NCI-H774 (cell line): ENCODE data around the gene ABCA13.
"Not testable (repeated sequence)": the region's sequence is repeated elsewhere in the genome, so short reads cannot be mapped to it uniquely, and the experiment has no call there.

ENCODE experiments used
- DNase-seq: peaks from one replicate; lab custom pipeline; 2025; lab: John Stamatoyannopoulos, UW

ABCA13 gene

DNA sequence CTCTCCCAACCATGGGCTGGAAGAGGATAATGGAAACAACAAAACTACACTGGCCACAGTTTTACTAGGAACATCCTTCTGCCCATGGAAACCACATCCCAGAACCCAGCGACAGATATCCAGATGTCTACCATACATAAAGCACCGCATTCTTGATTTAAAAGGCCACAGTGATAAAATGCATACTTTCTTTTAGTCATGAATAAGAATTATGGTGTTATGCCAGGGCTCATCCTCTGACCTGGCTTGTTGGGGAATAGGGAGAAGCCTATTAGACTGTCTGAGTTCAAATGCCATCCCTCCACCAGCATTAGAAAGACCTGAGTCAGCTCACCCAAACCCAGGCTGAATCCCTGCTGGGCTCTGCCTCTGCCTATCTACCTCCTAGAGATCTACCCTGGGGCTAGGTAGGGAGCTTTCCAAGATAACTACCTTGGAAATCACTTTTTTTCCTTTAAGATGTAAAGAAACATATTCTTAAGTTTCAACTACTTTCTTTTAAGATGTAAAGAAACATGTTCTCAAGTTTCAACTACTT, 5.2 kb downstream of the ABCA13 start:
- no peak for DNase-seq

DNA sequence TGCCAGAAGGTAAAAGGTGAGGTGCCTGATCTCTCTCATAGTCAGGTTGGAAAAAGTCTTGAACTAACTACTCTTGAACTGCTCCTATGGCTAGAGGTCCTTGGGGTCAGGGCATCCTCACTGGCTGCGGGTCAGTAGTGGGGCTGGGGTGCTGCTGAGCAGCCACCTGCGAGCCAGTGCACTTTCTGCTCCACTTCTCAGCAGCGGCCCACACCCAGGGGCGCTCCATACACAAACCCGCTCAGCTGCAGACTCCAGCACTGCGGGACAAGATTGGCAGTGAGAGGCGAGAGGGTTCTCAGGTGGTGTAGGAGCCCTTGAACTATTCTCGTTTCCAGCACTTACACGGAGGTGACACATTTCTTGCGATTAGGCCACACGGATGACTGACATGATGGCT, 6.0 kb downstream of the ABCA13 start:
- DNase-seq: no peak

DNA sequence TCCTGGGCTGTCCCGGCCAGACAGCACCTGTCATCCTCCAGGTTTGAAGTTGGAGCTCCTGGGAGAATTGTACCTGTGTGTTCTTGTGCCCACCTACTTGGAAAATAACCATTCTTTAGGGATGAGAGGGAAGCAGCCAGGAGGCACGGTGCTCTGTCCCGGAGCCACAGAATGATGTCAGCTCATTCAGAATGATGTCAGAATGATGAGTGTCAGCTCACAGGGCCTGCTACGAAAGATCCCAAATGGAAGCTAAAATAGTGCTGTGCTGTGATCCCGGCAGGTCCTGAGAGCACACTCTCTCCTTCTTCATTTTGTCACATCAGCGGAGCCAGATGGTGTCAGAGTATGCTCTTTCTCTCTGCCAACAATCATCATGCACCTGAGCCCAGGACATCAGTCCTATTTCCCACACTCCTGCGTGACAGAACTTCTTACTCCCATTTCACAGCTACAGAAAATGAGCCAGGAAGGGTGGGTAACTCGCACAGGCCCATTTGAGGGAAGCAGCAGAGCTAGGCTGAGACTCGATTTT, 8.3 kb downstream of the ABCA13 start:
- DNase-seq: no peak

DNA sequence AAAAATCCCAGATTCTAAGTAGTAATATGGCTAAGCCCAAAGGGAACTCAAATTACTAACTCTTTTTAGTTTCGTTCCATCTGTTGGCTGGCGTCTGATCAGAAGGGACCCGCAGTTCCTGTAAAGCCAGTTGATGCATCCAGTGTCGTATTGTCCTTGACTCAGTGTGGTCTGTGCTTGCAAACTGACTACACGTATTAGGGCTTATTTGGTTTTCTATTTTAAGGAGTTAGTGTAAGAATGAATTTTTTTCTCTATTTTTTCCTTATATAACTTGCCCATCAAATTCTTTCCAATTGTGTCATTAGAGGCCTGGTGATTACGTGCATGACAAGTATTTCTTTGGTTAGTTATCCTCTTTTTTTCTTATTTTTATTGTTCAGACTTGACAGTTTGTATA, 9.7 kb downstream of the ABCA13 start:
- no peak for DNase-seq

DNA sequence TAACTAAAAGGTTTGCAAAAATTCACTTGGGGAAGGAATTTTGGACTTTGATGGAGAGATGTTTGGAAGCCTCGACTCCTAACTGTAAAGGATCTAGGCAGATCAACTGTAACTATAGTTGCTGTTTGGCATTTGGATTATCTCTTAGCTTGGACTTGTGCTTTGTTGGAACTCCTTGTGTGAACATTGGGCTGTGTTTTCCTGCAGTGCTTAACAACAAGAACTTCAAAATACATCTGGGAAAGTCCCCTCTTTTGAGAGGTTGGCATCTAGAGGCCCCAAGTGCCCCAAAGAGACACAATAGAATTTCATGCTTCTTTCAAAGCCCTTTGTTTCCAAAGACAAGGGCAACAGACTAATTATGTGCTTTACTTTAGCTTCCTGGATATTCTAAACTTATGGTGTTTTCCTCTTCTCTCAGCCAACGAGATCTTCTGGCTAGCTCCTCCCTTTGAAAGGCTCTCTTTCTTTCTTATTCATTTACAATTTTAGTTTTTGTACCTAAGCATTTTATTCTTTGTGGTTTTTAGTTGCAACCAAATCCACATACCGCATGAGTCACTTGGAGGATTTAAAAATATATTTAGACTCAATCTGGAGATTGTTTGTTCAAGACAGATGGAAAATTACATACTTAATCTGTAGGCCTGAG, 11.6 kb downstream of the ABCA13 start:
- no peak for DNase-seq

DNA sequence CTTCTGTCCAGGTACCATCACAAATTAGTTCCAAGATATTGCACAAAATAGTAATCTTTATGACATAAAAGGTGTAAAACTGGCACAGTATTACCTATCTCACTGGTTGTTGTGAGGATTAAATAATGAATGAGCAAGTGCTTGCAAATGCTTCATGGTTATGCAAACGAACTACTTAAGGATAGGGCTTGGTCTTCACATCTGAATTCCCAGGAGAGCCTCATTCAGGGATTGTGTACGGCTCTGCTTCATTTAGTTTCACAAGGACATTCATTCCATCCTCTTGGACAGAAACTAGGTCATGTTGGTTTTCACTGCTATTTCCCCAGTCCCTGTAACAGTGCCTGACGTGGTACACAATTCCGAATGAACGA, 12.1 kb downstream of the ABCA13 start:
- no peak for DNase-seq

DNA sequence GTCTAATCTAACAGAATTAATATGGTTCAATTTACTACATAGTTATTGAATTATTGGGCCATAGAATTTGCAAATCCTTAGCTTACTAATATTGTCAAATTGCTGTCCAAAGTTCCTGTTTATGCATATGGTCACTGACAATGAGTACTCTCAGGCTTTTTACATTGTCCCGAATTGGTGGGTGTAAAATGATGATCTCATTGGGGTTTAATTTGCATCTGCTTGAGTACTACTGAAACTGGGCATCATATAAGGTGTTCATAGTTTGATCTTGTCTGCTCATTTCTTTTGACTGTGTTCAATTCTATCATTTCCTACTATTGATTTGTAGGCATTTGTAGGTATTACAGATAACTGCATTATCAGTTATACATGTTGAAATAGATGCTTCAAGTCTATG, 12.7 kb downstream of the ABCA13 start:
- no peak for DNase-seq

DNA sequence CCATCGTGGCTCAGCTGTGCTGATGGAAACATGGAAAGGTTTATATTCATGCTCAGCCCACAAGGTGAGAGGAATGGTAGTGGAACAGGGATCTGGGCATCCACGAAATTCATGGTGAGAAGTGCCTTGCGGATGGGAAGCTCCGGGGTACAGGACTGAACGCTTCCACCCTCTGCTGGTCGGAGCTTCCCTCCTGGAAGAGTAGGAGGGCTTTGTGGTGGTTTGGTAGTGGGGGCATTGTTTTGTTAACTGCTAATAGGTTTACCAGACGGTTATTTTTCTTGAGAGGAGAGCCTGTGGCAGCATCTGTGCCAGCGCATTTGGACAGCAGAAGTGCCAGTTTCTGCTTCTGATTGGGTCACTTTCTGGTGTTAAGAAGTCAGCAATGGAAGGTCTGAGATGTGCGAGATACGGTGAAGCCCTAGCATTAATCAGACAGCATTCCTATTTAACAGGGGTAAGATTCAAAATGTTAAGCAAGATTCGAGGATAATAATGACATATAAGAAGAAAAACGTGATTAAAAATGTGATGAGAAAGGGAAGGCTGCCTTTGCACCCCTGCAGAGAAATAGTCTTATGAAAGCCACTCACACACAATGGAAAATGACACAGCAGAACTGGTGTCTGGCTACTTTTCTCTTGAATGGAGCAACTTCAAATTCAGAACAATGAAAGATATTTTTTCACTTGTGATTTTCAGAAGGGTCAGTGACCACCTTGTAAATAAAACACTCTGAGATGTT, 17.7 kb downstream of the ABCA13 start:
- DNase-seq: no peak

DNA sequence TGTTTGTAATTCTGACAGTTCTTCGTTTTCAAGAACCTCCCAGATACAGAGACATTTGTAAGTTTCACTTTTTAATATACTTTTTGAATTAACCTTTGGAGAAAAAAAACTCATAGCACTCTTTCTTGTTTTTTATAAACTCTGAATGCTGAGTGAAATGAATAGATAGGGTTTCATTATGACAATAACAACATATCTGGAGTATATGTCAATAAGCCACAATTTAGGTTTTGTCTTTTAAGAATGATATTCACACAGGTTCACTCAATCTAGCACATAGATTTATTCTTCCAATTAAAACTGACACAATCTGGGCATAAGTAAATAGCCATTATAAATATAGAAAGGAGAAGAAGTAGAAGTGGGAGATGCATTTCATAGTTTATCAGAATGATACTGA, 21.7 kb downstream of the ABCA13 start:
- DNase-seq: no peak

DNA sequence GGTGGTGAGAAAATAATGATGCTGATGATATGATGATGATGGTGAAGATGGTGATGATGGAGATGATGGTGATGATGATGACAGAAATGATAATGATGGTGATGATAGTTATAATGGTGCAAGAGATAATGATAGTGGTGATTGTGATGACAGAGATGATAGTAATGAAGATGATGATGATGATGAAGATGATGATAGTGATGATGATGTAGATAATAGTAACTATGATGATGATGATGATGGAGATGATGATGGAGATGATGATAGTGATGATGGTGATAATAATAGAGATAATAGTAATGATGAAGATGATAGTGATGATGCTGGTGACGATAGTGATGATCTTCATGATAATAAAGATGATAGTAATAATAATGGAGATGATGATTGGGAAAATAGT, 22.2 kb downstream of the ABCA13 start:
- no peak for DNase-seq

DNA sequence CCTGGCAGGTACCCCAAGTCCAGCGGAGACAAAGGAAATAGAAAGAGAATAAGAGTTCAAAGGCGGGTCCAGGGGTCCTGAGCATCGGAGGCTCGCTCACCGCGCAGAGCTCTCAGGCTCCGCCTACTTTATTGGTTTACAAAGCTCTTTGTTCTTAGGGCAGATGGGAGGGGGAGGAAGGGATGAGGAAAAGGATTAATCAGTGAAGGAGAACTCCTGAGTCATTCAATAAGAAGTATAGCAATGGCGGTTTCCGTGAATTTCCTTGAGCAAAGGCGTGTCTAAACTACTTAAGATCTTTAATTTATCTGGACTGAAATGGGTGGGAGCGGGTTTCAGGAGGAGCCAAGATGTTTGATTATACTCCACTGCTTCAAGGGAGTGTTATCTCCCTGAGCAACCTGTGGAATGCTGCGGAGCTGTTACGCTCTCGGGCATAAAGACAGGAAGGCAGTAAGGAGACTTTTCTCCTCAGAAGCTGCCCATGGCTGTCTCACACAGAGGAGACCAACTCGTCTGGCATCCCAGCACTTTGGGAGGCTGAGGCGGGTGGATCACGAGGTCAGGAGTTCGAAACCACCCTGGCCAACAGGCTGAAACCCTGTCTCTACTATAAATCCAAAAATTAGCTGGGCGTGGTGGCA, 29.8 kb downstream of the ABCA13 start:
- DNase-seq: not testable (repeated sequence)

DNA sequence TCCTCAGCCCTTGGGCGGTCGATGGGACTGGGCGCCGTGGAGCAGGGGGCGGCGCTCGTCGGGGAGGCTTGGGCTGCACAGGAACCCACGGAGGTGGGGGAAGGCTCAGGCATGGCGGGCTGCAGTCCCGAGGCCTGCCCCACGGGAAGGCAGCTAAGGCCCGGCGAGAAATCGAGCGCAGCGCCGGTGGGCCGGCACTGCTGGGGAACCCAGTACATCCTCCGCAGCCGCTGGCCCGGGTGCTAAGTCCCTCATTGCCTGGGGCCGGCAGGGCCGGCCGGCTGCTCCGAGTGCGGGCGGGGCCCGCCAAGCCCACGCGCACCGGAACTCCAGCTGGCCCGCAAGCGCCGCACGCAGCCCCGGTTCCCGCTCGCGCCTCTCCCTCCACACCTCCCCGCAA, 31.7 kb downstream of the ABCA13 start:
- not testable (repeated sequence) for DNase-seq

DNA sequence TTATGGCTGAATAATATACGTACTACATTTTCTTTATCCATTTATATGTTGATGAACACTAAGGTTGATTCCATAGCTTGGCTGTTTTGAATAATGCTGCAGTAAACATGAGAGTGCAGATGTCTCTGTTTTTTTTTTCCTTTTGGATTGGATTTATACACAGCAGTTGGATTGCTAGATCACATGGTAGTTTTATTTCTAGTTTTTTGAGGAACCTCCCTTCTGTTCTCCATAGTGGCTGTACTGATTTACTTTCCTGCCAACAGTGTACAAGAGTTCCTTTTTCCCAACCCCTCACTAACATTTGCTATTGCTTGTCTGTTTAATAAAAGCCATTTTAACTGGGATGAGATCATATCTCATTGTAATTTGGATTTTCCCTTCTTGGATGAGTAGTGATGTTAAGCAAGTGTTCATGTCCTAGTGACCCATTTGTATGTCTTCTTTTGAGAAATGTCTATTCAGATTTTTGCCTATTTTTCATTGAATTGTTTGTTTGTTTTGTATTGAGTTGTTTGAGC, 36.0 kb downstream of the ABCA13 start:
- no peak for DNase-seq

DNA sequence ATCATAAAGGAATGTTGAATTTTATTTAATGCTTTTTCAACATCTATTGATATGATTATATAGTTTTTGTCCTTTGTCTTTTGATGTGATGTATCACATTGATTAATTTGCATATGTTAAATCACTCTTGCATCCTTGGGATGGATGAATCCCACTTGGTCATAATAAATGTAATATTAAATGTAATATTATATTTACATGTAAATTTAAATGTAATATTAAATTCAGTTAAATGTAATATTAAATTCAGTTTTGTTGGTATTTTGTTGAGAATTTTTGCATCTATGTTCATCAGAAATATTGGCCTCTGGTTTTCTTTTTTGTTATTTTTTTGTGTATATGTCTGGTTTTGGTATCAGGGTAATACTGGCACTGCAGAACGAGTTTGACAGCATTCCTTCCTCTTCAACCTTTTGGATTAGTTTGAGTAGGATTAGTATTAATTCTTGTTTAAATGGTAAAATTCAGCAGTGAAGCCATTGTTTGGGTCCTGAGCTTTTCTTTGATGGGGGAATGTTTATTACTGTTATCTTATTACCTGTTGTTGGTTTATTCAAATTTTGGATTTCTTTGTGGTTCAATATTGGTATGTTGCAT, 37.8 kb downstream of the ABCA13 start:
- DNase-seq: no peak

DNA sequence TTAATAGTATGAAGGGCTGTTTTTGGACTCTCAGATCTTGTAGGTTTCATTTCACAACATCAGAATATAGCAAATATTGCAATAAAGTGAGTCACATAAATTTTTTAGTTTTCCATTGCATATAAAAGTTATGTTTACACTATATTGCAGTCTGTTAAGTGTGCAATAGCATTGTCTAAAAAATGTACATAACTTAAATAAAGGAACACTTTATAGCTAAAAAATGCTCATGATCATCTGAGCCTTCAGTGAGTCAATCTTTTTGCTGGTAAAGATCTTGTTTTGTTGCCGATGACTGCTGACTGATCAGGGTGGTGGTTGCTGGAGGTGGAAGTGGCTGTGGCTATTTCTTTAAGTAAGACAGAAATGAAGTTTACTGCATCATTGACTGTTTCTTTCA, 42.0 kb downstream of the ABCA13 start:
- no peak for DNase-seq

DNA sequence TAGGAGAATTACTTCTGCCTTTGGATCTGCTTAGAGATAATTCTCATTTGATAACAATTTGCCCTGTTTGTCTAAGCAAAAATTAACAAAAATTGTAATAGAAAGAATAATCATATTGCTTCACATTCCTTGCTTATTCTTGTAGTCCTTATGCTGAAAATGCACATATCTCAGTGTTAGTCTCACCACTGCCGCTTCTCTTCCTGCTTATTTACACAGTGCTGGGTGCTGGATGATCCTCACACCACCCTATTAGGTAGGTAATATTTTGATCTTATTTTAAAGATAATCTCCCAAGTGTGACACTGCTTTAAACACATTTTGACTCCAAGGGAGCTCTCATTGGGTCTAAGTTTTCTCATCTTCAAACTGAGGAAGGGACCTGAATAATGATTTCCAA, 46.0 kb downstream of the ABCA13 start:
- no peak for DNase-seq

DNA sequence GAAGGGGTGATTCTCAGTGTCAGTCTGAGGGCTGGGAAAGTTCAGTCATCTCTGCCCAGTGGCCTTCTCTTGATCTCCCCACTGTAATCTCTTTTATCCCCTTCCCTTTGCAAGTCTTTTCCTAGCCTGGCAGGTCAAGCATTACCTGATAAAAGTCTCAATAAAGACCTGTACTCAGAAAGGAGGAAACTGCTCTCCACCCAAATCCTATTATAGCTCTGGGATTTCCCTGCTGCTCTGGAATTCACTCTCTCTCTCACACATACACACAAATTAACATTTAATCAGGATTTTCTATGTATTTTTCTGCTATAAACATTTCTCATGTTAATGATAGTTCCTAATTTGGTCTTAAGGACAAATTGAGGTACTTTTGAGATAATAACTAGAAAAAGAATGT, 46.5 kb downstream of the ABCA13 start:
- DNase-seq: no peak

DNA sequence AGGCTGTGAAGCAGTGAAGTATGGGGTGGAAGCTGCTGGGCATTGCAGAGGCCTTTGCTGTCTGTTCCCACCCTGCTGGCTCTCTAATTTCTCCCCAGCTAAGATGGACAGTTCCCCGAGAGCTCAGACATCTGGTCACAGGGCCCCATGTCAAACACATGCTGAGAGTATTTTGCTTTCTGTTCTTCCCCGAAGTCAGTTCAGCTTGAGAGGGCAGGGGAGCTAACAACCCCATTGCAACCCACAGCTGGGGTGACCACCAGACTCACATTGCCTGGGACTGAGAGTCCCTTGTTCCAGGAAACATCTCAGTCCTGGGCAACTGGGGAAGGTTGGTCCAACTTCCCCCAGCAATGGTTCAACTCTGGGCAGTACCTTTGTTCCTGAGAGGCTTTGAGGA, 52.8 kb downstream of the ABCA13 start:
- no peak for DNase-seq

DNA sequence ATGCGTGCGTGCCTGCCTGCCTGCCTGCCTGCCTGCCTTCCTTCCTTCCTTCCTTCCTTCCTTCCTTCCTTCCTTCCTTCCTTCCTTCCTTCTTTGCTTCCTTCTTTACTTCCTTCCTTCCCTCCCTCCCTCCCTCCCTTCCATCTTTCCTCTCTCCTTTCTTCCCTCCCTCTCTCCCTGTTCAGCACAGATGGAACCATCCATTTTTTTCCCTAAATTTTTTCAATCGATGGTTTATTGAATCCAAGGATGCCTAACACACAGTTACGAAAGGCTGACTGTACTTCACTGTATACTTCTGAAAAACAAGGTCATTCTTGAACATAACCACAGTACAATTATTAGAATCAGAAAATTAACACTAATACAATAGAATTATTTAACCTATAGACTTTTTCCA, 53.8 kb downstream of the ABCA13 start:
- DNase-seq: no peak

DNA sequence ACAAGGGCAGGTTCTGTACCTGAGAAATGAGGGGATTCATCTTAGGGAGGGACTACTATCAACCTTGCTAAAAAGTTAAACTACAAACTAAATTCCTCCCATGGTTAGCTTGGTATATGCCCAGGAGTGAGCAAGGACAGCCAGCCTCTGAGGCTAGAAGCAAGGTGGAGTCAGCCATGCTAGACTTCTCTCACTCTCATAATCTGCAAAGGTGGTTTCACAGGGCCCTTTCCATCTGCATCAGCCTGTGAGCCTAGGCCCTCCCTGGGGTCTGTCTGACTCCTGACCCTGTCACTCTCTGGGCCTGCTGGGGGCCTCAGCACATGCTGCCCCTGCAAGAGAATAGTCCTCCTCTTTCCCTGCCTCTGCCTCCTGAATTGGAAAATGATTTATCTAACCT, 66.1 kb downstream of the ABCA13 start:
- no peak for DNase-seq

DNA sequence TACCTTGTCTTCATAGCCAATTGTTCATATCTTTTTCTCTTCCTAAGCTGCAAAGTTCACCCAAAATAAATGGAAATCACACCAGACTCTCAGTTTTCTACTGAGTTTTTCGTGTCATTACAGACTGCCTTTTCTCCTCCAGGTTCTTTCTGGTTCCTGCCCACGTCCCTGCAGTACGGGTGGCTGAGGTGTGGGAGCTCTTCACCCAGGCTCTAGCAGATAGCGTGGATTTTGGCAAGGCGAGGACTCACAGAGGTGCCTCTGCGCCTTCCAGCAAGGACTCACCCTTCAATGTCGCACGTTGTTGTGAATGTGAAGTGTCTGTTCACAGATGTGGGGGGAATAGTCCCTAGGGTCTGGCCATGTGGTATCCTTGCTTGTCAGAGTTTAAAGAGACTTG, 71.6 kb downstream of the ABCA13 start:
- DNase-seq: no peak

DNA sequence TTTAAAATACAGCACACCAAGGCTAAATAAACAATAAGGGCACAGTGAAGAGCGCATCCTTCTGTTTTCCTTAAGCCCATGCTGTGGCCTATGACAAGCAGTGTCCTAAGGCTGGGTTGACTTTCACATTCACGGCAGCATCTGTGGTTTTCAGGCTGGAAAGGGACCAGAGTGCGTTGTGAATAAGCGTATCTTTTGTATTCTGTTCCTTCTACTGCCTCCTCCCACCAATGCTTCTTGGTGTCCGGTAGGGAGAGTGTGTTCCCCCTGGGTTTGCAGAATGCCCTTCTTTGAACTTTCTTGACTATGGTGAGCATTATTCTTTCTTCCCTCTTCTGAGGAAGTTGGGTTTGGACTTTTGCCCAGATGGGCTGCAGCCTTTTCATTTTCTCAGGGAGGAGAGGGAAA, 73.6 kb downstream of the ABCA13 start:
- no peak for DNase-seq
